Measurements from ENCODE around the gene KIF5A.

KIF5A gene

DNA sequence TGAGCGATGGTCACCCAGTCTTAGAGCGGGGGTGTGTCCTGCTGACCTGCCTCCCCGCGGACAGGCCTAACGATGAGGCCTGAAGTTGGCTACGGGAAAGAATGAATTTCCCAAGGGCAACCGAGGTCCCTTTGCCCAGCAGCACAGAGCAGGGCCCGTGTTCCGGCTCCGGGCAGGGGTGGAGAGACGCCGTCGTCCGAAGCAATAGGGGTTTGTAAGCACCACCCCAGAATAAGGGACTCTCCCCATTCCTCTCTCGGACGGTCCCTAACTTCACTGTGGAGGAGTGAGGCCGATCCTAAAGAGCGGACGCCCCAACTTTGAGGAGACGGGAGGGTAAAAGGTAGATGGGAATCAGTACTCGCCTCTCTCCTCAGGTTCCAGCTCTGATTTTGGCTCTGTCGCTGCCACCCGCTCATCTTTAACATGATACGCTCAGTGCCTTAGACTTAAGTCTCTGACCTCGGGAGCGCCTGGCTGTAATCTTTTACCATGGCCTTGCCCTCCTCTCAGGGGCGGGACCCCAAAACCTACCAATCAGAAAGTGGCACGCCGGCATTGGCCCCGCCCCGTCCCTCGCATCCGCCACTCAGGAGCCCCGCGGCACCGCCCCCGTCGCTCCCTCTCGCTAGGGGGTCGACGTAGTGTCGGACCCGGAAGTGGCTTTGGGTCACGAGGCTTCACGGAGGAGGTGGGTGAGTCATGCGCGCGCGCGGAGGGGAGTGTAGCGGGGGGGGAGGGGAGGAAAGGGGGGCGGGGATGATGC is 29.6 kb upstream of the KIF5A start, which contains the start of gene DDIT3:
Gene DDIT3 (minus strand): TSS at position 462 of the 766 bp plus-strand sequence. CDS start 3,108 bp downstream, outside the sequence.
- DNase-seq: peak; percentile 91

- DNase-seq: no peak
Measured at GRCh38 chr12:57521525-57522010, 28.3 kb upstream of the KIF5A start.

GRCh38 chr12:57522011-57522886 is 27.6 kb upstream of the KIF5A start, which contains the start of gene MBD6:
TSS of gene MBD6 (plus strand) at chr12:57522824. CDS start at chr12:57524304, 1,480 bp downstream.
- DNase-seq: peak; percentile 86

DNA sequence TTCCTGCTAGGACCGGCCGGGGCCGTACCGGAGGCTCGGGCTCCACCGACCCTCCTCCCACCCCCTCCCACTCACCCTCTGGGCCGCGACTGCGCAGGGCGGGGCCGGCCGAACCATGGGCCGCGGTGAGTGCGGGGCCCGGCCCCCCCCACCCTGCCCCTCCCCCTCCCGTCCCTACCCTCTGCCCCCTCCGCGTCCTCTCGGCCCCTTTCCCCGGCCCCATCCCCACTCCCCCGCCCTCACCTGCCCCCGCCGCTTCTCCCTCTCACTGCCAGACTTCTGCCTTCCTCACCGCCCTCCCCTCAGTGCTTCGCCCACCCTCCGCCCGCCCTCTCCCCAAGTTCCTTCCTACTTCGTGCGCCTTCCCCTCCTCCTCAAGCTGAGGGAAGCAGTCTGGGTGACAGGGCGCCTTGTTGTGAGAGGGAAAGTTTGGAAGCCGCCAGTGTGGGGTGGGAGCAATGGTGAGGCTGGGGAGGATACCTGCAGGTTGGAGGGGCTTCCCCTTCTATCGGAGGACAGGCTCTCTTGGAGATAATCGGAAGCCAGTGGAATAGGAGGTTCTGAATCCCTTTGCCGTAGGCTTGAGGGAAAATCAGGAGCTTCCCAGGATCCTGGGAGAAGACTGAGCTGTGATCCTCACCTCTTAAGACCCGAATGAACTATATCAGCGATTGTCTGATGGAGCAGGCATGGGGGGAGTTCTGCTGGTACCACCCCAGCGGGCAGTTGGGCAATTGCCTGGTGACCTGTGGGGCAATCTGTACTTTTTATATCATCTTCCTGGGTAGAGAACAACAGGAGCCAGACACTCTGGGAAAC is 26.7 kb upstream of the KIF5A start:
- DNase-seq: peak; percentile 21

GRCh38 chr12:57523706-57524614 is 25.9 kb upstream of the KIF5A start:
- DNase-seq: no peak

- DNase-seq: no peak
Measured at GRCh38 chr12:57524814-57525614, 24.8 kb upstream of the KIF5A start.

DNA sequence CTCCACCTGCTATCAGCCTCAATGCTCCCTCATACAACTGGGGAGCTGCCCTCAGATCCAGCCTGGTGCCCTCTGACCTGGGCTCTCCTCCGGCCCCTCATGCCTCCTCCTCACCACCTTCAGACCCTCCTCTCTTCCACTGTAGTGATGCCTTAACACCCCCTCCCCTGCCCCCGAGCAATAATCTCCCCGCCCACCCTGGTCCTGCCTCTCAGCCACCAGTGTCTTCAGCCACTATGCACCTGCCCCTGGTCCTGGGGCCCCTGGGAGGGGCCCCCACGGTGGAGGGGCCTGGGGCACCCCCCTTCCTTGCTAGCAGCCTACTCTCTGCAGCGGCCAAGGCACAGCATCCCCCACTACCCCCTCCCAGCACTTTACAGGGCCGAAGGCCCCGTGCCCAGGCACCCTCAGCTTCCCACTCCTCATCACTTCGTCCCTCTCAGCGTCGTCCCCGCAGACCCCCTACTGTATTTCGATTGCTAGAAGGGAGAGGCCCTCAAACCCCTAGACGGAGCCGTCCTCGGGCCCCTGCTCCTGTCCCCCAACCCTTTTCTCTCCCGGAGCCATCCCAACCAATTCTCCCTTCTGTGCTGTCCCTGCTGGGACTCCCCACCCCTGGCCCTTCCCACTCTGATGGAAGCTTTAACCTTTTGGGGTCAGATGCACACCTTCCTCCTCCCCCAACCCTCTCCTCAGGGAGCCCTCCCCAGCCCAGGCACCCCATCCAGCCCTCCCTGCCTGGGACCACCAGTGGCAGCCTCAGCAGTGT is 24.0 kb upstream of the KIF5A start:
- no peak for DNase-seq

DNA sequence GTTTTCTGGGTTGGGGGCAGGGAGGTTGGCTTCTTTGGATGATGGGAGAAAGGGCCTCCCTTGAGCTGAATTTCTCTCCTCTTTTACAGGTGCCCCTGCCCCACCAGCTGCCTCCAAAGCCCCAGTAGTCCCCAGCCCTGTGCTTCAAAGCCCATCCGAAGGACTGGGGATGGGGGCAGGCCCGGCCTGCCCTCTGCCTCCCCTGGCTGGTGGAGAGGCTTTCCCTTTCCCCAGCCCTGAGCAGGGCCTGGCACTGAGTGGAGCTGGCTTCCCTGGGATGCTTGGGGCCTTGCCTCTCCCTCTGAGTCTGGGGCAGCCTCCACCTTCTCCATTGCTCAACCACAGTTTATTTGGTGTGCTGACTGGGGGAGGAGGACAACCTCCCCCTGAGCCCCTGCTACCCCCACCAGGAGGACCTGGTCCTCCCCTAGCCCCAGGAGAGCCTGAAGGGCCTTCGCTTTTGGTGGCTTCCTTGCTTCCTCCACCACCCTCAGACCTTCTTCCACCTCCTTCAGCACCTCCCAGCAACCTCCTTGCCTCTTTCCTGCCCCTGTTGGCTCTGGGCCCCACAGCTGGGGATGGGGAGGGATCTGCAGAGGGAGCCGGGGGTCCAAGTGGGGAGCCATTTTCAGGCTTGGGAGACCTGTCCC is 23.2 kb upstream of the KIF5A start:
- no peak for DNase-seq

DNA sequence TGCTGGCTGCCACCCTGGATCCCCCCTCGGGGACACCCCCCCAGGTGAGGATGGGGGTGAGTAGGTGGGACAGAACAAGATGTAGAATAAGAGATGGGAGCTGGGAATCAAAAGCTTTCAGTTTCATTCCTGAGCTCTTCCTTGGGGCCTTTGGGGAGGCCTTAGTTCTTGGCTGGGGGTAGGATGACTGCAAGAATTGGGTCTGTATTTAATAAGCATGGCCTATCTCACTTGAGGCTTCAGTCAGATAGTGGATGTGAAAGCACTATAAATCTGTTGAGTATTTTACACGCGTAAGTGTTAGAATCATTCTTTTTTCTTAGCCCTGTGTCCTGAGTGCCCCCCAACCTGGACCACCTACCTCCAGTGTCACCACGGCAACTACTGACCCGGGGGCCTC is 22.7 kb upstream of the KIF5A start:
- DNase-seq: no peak

DNA sequence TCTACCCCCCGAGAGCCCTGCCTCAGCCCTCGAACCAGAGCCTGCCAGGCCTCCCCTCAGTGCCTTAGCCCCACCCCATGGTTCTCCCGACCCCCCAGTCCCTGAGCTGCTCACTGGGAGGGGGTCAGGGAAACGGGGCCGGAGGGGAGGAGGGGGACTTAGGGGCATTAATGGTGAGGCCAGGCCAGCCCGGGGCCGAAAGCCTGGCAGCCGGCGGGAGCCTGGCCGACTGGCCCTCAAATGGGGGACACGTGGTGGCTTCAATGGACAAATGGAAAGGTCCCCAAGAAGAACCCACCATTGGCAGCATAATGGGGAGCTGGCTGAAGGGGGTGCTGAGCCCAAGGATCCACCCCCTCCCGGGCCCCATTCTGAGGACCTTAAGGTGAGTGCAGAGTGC is 21.7 kb upstream of the KIF5A start:
- DNase-seq: no peak

DNA sequence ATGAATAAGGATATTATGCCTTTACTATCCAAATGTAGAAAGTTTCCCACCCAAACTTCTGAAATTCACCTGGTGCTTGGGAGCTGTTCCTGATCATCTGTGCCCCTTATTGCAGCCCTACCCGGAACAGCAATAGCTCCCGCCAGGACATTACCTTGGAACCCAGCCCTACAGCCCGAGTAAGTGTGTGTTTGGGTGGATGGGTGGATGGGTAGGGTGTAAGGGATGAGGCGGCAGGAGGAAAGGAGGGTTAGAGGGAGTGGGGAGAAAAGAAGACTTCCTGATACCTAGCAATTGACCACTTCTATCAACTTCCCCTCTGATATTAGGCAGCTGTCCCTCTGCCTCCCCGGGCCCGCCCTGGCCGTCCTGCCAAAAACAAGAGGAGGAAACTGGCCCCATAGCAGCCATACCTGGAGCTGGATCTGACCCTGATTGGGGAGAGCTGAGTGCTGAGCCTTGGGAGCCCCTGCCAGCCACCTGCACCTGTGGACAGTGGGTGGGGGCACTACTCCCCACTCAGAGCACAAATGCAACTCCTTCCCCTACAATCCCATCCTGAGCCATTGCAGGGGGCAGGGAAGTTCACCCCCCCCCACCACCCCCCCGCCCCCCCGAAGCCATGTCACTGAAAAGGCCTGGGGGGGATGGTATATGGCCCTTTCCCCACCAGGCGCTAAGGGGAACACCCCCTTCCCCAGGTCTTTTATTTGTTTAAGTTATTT is 20.9 kb upstream of the KIF5A start:
- DNase-seq: no peak

GRCh38 chr12:57529831-57530230 is 20.0 kb upstream of the KIF5A start:
- DNase-seq: no peak

- DNase-seq: no peak
Measured at GRCh38 chr12:57530396-57531142, 19.3 kb upstream of the KIF5A start.

DNA sequence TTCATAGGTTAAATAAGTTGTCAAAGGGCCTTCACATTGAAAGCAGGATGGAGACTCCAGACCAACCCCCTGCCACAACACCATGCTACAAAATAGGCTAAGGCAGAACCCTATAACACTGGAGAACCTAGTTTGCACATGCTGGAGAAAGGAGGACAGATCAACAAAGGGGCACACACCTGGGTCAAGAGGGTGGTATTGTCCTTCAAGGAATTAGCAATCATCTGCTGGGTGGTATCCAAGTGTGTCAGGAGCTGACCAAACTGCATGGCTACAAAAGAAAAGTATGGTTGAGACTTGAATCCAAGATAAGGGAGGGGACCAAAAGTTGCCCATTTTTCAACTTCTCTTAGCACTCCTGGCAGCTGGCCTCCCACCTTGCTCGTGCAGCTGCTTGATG is 18.0 kb upstream of the KIF5A start:
- DNase-seq: no peak

- no peak for DNase-seq
Measured at GRCh38 chr12:57533108-57533507, 16.7 kb upstream of the KIF5A start.

GRCh38 chr12:57534250-57534649 is 15.6 kb upstream of the KIF5A start:
- DNase-seq: no peak

DNA sequence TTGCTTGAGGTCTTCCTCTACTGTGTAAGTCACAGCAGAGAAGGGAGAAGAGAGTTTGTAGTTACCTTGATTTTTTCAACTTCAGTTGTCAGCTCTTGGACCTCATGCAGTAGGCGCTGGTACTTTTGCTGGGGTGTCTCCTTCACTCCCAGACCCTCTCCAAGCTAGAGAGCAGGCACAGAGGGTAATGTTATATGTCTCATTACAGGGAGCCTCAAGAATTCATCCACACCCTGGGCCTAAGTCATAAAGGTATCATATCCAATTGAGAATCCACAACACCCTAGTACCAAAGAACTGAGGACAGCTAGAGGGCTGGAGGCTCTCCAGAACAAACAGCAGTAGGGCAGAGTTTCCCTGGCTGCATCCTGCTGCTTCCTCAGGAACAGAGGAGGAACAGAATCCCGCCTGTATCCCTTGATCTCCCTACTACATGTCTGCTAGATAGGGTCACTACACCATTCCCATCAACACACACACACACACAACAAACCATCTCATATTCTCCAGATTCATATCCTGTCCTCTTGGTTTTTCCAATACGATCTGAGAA is 14.8 kb upstream of the KIF5A start:
- DNase-seq: no peak

Data from NCI-H2227 treated with DMSO at 0.1 percent for 48 hours (cell line).